ENCODE measurements around the gene AMDHD2.
"Not testable (repeated sequence)": the region's sequence is repeated elsewhere in the genome, so short reads cannot be mapped to it uniquely, and the experiment has no call there.

AMDHD2 gene

GRCh38 chr16:2520097-2520783 is at the start of gene AMDHD2:
AMDHD2 (plus strand) TSS chr16:2520371; CDS start chr16:2520459, 88 bp downstream.
- DNase-seq: peak; percentile 82 to 86

GRCh38 chr16:2470603-2471015 is 49.6 kb upstream of the AMDHD2 start:
- peak in 1 of 2 experiments; percentile 73 for DNase-seq

- DNase-seq: peak; percentile 71 to 79
Measured at GRCh38 chr16:2471016-2471652, 49.0 kb upstream of the AMDHD2 start, which contains the start of gene NTN3. NTN3 (plus strand) TSS chr16:2471297; CDS start chr16:2471702, 405 bp downstream.

GRCh38 chr16:2471653-2472487 is 48.3 kb upstream of the AMDHD2 start:
- DNase-seq: peak in 1 of 2 experiments; percentile 36

- DNase-seq: no peak
Measured at GRCh38 chr16:2472488-2472864, 47.7 kb upstream of the AMDHD2 start.

- no peak for DNase-seq
Measured at GRCh38 chr16:2472885-2473445, 47.2 kb upstream of the AMDHD2 start.

GRCh38 chr16:2473446-2473926 is 46.7 kb upstream of the AMDHD2 start:
- DNase-seq: peak; percentile 44 to 52

- peak in 1 of 2 experiments; percentile 52 for DNase-seq
Measured at GRCh38 chr16:2473999-2474876, 45.9 kb upstream of the AMDHD2 start.

- DNase-seq: peak; percentile 84 to 85
Measured at GRCh38 chr16:2474877-2475412, 45.2 kb upstream of the AMDHD2 start, which contains the start of gene TBC1D24. TBC1D24 (plus strand) TSS chr16:2475127; CDS start chr16:2496149, 21,022 bp downstream.

GRCh38 chr16:2475413-2476344 is 44.5 kb upstream of the AMDHD2 start:
- peak in 1 of 2 experiments; percentile 51 for DNase-seq

- no peak for DNase-seq
Measured at GRCh38 chr16:2476345-2476720, 43.8 kb upstream of the AMDHD2 start.

GRCh38 chr16:2476741-2477140 is 43.4 kb upstream of the AMDHD2 start:
- no peak for DNase-seq

GRCh38 chr16:2477327-2477726 is 42.8 kb upstream of the AMDHD2 start:
- DNase-seq: no peak

- peak in 1 of 2 experiments; percentile 37 for DNase-seq
Measured at GRCh38 chr16:2478279-2478678, 41.9 kb upstream of the AMDHD2 start.

- DNase-seq: not testable (repeated sequence)
Measured at GRCh38 chr16:2479996-2480395, 40.2 kb upstream of the AMDHD2 start.

GRCh38 chr16:2480948-2481347 is 39.2 kb upstream of the AMDHD2 start:
- no peak for DNase-seq

- DNase-seq: no peak
Measured at GRCh38 chr16:2481676-2482075, 38.5 kb upstream of the AMDHD2 start.

- no peak for DNase-seq
Measured at GRCh38 chr16:2482249-2482648, 37.9 kb upstream of the AMDHD2 start.

- peak in 1 of 2 experiments; percentile 37 for DNase-seq
Measured at GRCh38 chr16:2482708-2483534, 37.2 kb upstream of the AMDHD2 start.

Measured in NCI-H2081 (cell line).